Diencephalon (tissue), 1 donor: ENCODE data around the gene ERP44. TPM values are rescaled to one million over a fixed set of nuclear protein-coding genes. Genes with fewer than 3 reads are reported as not detected.

Experiments used
- small RNA-seq: library from RNA; depleted of rRNA; stranded (forward); fragments of <200 nt; gene quantifications from one replicate; pipeline ENCODE3, GENCODE V24; 2014
- total RNA-seq: library from RNA; depleted of rRNA; stranded (reverse); fragments of >200 nt; gene quantifications from one replicate; pipeline ENCODE4 v1.2.3, GENCODE V29; 2014

The ERP44 gene
- total RNA-seq: 29.3 TPM

DNA sequence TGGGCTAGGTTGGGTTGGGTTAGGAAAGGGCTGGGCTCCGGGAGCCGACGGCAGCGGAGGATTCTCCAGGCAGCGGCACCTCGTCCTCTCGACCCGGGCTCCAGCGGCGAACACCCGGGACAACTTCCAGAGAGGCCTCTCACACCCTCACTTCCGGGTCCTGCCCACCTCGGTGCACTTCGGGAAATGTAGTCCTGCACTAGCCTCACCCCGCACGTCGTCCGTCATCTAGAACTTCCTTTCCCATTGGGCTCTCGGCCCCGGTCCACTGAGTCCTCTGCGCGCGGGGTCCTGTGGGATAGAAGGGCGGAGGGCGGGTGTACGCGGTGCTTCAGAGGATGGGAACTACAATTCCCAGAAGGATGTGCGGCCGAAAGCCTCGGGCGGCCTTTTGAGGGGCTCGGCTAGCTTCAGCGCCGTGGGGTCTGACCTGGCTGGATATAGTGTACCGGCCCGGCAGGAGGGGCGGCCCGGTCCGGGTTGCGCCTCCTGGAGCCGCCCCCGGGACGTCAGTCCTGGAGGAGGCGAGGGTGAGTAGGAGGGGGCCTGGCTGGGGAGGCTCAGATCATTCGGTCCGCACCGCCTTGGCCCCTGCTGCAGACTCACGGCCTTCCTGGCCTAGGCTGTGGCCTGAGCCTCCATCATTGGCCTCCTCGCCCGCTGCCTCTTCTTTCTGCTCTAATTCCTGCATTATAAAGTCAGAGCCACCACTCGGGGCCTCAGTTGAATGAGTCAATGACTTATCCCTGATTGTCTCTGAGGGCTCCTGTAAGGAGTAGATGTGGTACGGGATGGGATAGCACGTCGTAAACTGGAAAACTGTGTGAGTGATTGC lies at the start of gene ERP44, which contains the start of gene INVS:
Gene ERP44 (minus strand): TSS at position 114 of the 835 bp plus-strand sequence. CDS start 160 bp downstream, outside the sequence.
Gene INVS (plus strand): TSS at position 357 of the 835 bp plus-strand sequence. CDS start 5,279 bp downstream, outside the sequence.

Small RNAs within 50 kb of the gene (small RNA-seq; reads per million reads assigned to genes)
- not detected for gene RN7SL75P

Other genes starting within 250 kb of the ERP44 start
- gene STX17, start 192.3 kb downstream of the ERP44 start, total RNA-seq: 24.0 TPM
- gene INVS, start 243 bp upstream of the ERP44 start, total RNA-seq: 23.3 TPM